Spinal cord (tissue), 10 donors: Measurements from ENCODE around the gene KIAA0825. TPM values are rescaled to one million over a fixed set of nuclear protein-coding genes. Genes with fewer than 3 reads are reported as not detected.
A peak's percentile ranks its signal among the peaks of the same experiment; 100 is the strongest.

ENCODE experiments used
- DNase-seq, 6 donors: peaks; one replicate each; pipeline versions ENCODE4 v3.0.0 to v3.0.0-alpha.2; 2013 to 2015; ENCODE audit warnings: low spot score in 6 of 6, low read depth in 4 of 6
- H3K27ac ChIP-seq: one replicate; pipeline ENCODE4 v1.5.1; 2013; ENCODE audit warnings: low read depth, low read length, control low read depth
- H3K27me3 ChIP-seq: one replicate; pipeline ENCODE4 v1.6.1; 2013; ENCODE audit warnings: low read length; ENCODE audit not compliant: control insufficient read depth, insufficient read depth
- H3K36me3 ChIP-seq: one replicate; pipeline ENCODE4 v1.6.1; 2013; ENCODE audit warnings: low read length; ENCODE audit not compliant: control insufficient read depth, insufficient read depth
- H3K4me1 ChIP-seq: one replicate; pipeline ENCODE4 v1.6.1; 2013; ENCODE audit warnings: low read length; ENCODE audit not compliant: control insufficient read depth, insufficient read depth
- H3K4me3 ChIP-seq: one replicate; pipeline ENCODE4 v1.5.1; 2013; ENCODE audit warnings: low read depth, low read length, control low read depth
- H3K9me3 ChIP-seq: one replicate; pipeline ENCODE4 v1.6.1; 2013; ENCODE audit warnings: low read length; ENCODE audit not compliant: control insufficient read depth, insufficient read depth
- WGBS: methylation state at CpG from one replicate; pipeline ENCODE4 v1.1.5; 2013; ENCODE audit warnings: missing lambda C conversion rate; ENCODE audit not compliant: insufficient coverage; 5-methylcytosine and 5-hydroxymethylcytosine counted together
- long read RNA-seq, 4 donors: transcript quantifications; one replicate each; lab custom pipeline, GENCODE V29; 2026
- polyA plus RNA-seq, 2 donors: library from polyadenylated mRNA; unstranded; fragments of 120-200 nt; gene quantifications; one replicate each; pipeline ENCODE4 v1.2.1, GENCODE V29; 2013; ENCODE audit not compliant: insufficient read length in 2 of 2
- total RNA-seq, 2 donors: library from RNA; depleted of rRNA in 1 of 2; stranded (reverse); fragments of 120-200 nt in 1 of 2; fragments of >200 nt in 1 of 2; gene quantifications; one replicate each; pipeline versions ENCODE4 v1.2.3 to v1.2.4, GENCODE V29; 2013 to 2014
- donor health status: healthy.

Gene KIAA0825
- total RNA-seq: 10 to 100 TPM; 12.7 to 20.9 TPM
- 1 to 10 TPM; 2.9 to 4.1 TPM for polyA plus RNA-seq
- long read RNA-seq, donor 1: 0 reads
- long read RNA-seq, donor 2: 0 reads
- long read RNA-seq, donor 3, partial matches to known transcripts: 7 of 7 reads
- long read RNA-seq, donor 3, other reads (novel, unspliced or antisense): 0 of 7 reads
- long read RNA-seq, donor 4, partial matches to known transcripts: 19 of 36 reads
- long read RNA-seq, donor 4, other reads (novel, unspliced or antisense): 14 of 36 reads

GRCh38 chr5:94618493-94619328 lies at the start of gene KIAA0825, which contains the start of gene SLF1:
Gene KIAA0825 (minus strand): TSS chr5:94618604. CDS start chr5:94537126, 81,478 bp downstream.
Gene SLF1 (plus strand): TSS chr5:94618669. CDS start chr5:94628811, 10,142 bp downstream.
- peaks cover 4% of the 10 kb centered on the region for H3K4me1 ChIP-seq
- H3K27me3 ChIP-seq: no peaks in the 10 kb centered on the region
- peak within 1 kb of the TSS; percentile 93 for H3K27ac ChIP-seq
- H3K4me3 ChIP-seq: peak within 1 kb of the TSS; percentile 95
- WGBS: 0% methylated on average over 61 of the region's 63 CpGs
- no peaks in the 10 kb centered on the region for H3K9me3 ChIP-seq
- peak; percentile 82 to 97 (median 88) for DNase-seq
- H3K36me3 ChIP-seq: no peaks in the 10 kb centered on the region

GRCh38 chr5:94667937-94668336 lies 49.5 kb upstream of the KIAA0825 start:
- WGBS: 95% methylated on average over 3 of the region's 3 CpGs
- no peaks in the 10 kb centered on the region for H3K9me3 ChIP-seq
- H3K4me3 ChIP-seq: no peak overlapping the region
- no peaks in the 10 kb centered on the region for H3K27me3 ChIP-seq
- no peak for DNase-seq
- no peaks in the 10 kb centered on the region for H3K4me1 ChIP-seq
- H3K36me3 ChIP-seq: peaks cover 4% of the 10 kb centered on the region
- H3K27ac ChIP-seq: no peak overlapping the region

GRCh38 chr5:94661086-94661485 lies 42.7 kb upstream of the KIAA0825 start:
- whole genome bisulfite sequencing: 64% methylated on average over 2 of the region's 3 CpGs
- peak; percentile 7 to 67 (median 23) for DNase-seq
- Histone ChIP-seq H3K27me3 (no peaks in the 10 kb centered on the region), H3K4me3 (no peak overlapping the region), H3K9me3 (peaks cover 12% of the 10 kb centered on the region), H3K4me1 (peaks cover 7% of the 10 kb centered on the region), H3K27ac (no peak overlapping the region), H3K36me3 (no peaks in the 10 kb centered on the region)

GRCh38 chr5:94660506-94660905 lies 42.1 kb upstream of the KIAA0825 start:
- 94% methylated on average over 8 of the region's 8 CpGs for WGBS
- H3K4me1 ChIP-seq: peaks cover 7% of the 10 kb centered on the region
- peaks cover 14% of the 10 kb centered on the region for H3K9me3 ChIP-seq
- H3K27ac ChIP-seq: no peak overlapping the region
- no peak for DNase-seq
- no peak overlapping the region for H3K4me3 ChIP-seq
- H3K27me3 ChIP-seq: no peaks in the 10 kb centered on the region
- no peaks in the 10 kb centered on the region for H3K36me3 ChIP-seq

- Histone ChIP-seq H3K27me3 (no peaks in the 10 kb centered on the region), H3K9me3 (peaks cover 14% of the 10 kb centered on the region), H3K36me3 (no peaks in the 10 kb centered on the region), H3K4me3 (no peak overlapping the region), H3K27ac (no peak overlapping the region), H3K4me1 (peaks cover 7% of the 10 kb centered on the region)
- no CpG with 5 or more reads among the region's 1 CpG for WGBS
- DNase-seq: no peak
Observed at GRCh38 chr5:94658272-94658671, 39.9 kb upstream of the KIAA0825 start.

- no peaks in the 10 kb centered on the region for H3K36me3 ChIP-seq
Observed at GRCh38 chr5:94649874-94650273, 31.5 kb upstream of the KIAA0825 start.

GRCh38 chr5:94646758-94647157 lies 28.4 kb upstream of the KIAA0825 start:
- no peaks in the 10 kb centered on the region for H3K9me3 ChIP-seq
- H3K27me3 ChIP-seq: no peaks in the 10 kb centered on the region
- no peak overlapping the region for H3K4me3 ChIP-seq
- H3K4me1 ChIP-seq: no peaks in the 10 kb centered on the region
- no peak for DNase-seq
- no peaks in the 10 kb centered on the region for H3K36me3 ChIP-seq
- no peak overlapping the region for H3K27ac ChIP-seq

More at GRCh38 chr5:94649874-94650273, 31.5 kb upstream of the KIAA0825 start:
- no CpG with 5 or more reads among the region's 1 CpG for WGBS
- Histone ChIP-seq H3K9me3 (no peaks in the 10 kb centered on the region), H3K4me3 (no peak overlapping the region), H3K4me1 (no peaks in the 10 kb centered on the region), H3K27me3 (no peaks in the 10 kb centered on the region), H3K27ac (no peak overlapping the region)
- DNase-seq: no peak

- no peak overlapping the region for H3K4me3 ChIP-seq
- no peak overlapping the region for H3K27ac ChIP-seq
- no peaks in the 10 kb centered on the region for H3K4me1 ChIP-seq
- DNase-seq: no peak
- no peaks in the 10 kb centered on the region for H3K36me3 ChIP-seq
- no peaks in the 10 kb centered on the region for H3K27me3 ChIP-seq
- 100% methylated on average over 2 of the region's 3 CpGs for WGBS
- H3K9me3 ChIP-seq: peaks cover 2% of the 10 kb centered on the region
Observed at GRCh38 chr5:94645053-94645452, 26.6 kb upstream of the KIAA0825 start.

GRCh38 chr5:94640176-94640575 lies 21.8 kb upstream of the KIAA0825 start:
- WGBS: no CpG with 5 or more reads among the region's 3 CpGs
- H3K27me3 ChIP-seq: no peaks in the 10 kb centered on the region
- H3K4me1 ChIP-seq: no peaks in the 10 kb centered on the region
- no peak for DNase-seq
- no peak overlapping the region for H3K4me3 ChIP-seq
- H3K36me3 ChIP-seq: peaks cover 3% of the 10 kb centered on the region
- no peak overlapping the region for H3K27ac ChIP-seq
- H3K9me3 ChIP-seq: peaks cover 9% of the 10 kb centered on the region
